HepG2 (cell line): Measurements from ENCODE around the gene KRTAP13-2.

Experiments
- GFI1 ChIP-seq: sonication (generic); formaldehyde crosslinking; IDR thresholded peaks from 2 replicates; pipeline ENCODE4 v1.5.0; 2020; ENCODE audit warnings: missing genetic modification reagents, mild to moderate bottlenecking, borderline replicate concordance
- KLF9 ChIP-seq: IDR thresholded peaks from 2 replicates; pipeline ENCODE4 v1.6.1; 2016; ENCODE audit warnings: low read depth
- ZNF510 ChIP-seq: sonication (generic); formaldehyde crosslinking; IDR thresholded peaks from 2 replicates; pipeline ENCODE4 v1.4.0; 2020; ENCODE audit warnings: low read depth, mild to moderate bottlenecking, missing genetic modification reagents
- TF ChIP-seq, protein P1 (sequence below): sonication (generic); formaldehyde crosslinking; IDR thresholded peaks from 2 replicates; pipeline ENCODE4 v1.4.0; 2020; ENCODE audit warnings: missing genetic modification reagents

DNA sequence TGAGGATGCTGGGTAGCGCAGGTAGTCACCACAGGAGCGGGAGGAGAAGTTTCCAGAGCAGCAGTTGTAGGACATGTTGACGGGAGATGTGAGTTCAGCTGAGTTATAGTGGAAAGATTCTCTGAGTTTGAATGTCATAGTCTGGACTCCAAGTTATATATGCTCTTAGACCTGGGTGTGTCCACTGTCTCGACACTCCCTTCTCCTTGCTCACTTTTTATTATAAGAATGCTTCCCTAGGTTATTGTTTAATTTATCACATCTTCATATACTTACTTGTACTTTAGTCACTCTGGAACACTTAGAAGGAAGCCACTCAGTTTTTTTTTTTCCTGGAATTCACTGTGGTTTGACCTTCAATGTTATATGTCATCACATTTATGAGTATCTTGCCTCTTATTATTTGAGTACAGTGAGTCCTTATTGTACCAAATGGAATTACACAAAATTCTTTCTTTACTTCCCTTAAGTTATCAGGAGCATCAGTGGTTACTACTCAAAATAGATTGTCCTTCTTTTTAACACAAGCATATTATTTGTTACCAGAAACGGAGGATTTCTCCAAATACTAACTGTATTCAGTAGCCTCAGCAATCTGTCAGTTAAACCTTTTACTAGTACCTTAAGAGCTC, at the start of gene KRTAP13-2:
- TF ChIP-seq KLF9 (CRISPR knock-in tag) (no peak), ZNF510 (no peak), GFI1 (CRISPR knock-in tag) (no peak)
- TF ChIP-seq, protein P1, sequence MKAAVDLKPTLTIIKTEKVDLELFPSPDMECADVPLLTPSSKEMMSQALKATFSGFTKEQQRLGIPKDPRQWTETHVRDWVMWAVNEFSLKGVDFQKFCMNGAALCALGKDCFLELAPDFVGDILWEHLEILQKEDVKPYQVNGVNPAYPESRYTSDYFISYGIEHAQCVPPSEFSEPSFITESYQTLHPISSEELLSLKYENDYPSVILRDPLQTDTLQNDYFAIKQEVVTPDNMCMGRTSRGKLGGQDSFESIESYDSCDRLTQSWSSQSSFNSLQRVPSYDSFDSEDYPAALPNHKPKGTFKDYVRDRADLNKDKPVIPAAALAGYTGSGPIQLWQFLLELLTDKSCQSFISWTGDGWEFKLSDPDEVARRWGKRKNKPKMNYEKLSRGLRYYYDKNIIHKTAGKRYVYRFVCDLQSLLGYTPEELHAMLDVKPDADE (CRISPR knock-in tag) = no peak
